Glomerular visceral epithelial cell (primary cell): Measurements from ENCODE around the gene ENSA.
A peak's percentile ranks its signal among the peaks of the same experiment; 100 is the strongest.
"Not testable (repeated sequence)": the region's sequence is repeated elsewhere in the genome, so short reads cannot be mapped to it uniquely, and the experiment has no call there.

ENCODE experiments used
- DNase-seq: peaks from one replicate; pipeline ENCODE4 v3.0.0-alpha.2; 2016; ENCODE audit errors: extremely low spot score

Gene ENSA

DNA sequence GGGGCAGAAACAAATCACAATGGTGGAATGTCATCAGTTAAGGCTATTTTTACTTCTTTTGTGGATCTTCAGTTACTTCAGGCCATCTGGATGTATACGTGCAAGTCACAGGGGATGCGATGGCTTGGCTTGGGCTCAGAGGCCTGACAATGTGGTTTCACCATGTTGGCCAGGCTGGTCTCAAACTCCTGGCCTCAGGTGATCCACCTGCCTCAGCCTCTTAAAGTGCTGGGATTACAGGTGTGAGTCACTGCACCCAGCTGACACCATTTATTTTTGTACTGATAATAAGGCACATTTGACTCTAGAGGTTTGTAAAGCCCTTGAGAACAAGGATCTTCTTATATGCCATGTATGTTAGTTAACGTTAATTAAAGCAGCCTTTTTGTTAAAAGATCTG, 48.4 kb downstream of the ENSA start:
- not testable (repeated sequence) for DNase-seq

DNA sequence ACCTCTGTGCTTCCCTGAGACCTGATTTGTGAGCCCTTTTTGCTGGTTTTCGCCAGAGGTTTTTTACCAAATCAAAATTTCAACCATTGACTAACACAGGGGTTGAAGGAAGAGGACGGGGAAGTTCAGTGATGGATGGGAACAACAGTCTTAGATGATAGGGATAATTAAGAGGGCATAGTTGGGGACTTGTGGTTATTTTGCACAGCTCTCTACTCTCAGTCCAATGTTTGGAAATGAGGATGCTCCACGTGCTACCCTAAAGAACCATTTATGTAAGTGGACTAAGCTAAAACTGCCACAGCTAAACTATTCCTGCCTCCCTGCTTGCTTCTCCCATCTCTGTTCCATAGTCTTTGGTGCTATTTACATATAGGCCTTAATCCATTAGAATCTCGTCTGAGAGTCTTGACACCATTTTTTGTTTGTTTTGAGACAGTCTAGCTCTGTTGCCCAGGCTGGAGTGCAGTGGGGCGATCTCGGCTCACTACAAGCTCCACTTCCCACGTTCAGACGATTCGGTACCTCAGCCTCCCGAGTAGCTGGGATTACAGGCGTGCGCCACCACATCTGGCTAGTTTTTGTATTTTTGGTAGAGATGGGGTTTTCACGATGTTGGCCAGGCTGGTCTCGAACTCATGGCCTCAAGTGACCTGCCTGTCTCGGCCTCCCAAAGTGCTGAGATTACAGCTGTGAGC, 49.3 kb downstream of the ENSA start:
- no peak for DNase-seq

DNA sequence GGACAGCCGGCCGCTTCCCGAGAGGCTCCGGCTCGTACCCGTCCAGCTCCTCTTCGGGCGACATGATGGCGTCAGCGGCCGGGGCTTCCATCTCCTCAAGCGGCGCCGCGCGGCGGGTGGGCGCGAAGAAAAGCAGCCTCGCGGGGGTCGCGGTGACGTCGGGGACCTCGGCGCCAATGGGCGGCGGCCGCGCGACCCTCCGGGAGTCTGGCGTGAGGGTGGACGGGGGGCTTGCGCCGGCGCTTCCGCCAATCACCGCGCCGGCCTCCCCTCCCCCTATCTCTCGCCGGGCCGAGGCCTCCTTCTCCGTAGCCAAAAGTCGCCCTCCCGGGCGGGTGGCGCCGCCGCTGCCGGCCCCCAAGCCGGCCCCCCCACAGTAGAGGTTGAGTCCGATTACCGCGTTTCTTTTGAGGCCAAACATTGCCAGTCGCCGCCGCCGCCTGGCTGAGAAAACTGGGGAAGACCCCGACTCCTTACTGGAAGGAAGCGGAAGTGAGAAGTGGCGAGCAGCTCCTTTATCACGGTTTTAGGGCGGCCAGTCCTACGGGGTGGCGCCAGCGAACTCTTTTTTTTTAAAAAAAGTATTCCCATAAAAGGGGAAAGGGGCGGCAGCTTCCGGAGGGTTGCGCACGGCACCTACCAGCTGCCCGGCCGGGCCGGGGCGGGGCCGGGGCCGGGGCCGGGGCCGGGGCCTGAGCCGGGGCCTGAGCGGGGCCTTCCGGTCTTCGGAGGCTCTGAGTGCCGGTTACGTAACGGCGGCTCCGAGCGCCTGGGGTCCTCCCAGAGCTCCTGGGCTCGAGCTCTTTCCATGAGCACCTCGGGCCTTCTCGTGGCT, 50.1 kb downstream of the ENSA start, which contains the start of gene MCL1:
Gene MCL1 (minus strand): TSS at position 501 of the 835 bp plus-strand sequence. CDS start 80 bp downstream, at position 421.
- peak; percentile 99 for DNase-seq

DNA sequence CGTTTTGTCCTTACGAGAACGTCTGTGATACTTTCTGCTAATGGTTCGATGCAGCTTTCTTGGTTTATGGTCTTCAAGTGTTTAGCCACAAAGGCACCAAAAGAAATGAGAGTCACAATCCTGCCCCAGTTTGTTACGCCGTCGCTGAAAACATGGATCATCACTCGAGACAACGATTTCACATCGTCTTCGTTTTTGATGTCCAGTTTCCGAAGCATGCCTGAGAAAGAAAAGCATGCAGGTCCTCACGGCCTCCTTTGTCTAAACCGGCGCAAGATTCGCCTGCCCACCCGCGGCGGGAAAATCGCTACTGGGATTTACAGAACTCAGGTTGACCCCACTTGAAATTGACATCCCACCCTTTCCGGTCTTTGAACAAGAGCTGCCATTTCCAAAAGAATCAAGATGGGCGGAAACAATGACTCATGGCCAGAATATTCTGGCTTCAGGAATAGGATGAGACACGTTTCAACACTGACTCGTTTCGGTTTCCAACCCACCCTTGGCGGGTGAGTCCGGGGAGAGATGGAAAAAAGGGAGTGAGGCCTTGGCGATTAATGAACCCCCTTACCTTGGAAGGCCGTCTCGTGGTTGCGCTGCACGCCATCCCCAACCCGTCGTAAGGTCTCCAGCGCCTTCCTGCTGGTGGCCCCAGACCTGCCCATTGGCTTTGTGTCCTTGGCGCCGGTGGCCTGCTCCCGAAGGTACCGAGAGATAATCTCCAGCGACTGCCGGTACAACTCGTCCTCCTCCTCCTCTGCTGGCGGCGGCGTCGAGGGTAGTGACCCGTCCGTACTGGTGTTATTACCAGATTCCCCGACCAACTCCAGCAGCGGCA, 50.9 kb downstream of the ENSA start:
- peak; percentile 87 for DNase-seq

DNA sequence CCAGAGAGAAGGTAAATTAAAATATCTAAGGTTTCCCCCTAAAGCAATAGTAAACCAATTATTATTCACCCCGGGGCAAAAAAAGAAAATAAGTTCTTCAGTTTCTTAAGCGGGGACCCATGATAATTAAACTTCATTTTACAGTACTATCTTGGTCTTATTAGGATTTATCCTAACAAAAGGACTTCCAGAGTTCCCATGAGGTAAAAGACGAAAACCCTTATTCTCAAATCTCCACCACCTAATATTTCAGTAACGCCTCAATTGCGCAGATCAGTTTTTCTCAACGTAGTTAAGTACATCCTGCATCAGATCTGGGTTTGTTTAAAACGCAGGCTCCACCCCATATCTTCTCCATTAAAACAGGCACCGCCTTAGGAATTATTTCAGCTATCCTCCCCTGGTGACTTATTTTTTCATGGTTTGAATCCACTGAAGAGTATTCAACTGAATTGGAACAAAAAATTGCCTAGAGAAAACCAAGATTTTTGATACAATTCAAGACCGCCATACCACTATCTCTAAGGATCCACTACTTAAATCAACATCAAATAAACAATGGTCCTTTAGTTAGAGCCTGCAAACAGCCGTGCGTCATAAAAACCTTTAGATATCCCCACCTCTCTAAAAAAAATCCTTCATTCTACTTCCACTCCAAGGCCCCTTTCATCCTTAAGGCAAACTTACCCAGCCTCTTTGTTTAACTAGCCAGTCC, 51.7 kb downstream of the ENSA start:
- no peak for DNase-seq

DNA sequence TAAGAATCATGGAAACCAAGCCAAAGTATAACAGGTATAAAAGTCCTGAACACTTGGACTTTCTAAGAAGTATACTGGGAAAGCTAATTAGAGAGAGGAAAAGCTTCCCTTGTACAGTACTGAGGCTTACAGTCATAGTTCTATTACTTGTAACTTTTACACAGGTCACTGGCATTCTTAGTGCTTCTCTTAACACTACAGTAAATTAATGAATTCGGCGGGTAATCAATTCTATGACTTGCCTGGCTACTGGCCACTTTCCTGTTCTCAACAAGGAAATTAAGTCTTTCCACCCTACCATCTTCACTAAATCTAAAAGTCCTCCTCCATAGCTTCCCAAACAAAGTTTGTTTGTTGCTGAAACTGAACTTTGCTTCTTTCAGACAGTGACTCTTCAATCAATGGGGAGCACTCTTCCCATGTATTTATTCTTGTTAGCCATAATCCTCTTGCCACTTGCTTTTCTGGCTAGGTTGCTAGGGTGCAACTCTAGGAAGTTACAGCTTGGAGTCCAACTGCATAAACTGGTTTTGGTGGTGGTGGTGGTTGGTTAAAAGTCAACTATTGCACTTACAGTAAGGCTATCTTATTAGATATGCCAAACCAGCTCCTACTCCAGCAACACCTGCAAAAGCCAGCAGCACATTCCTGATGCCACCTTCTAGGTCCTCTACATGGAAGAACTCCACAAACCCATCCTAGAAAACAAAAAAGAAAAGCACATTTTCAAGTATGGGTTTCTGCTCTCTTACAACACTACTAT, 52.4 kb downstream of the ENSA start:
- no peak for DNase-seq

DNA sequence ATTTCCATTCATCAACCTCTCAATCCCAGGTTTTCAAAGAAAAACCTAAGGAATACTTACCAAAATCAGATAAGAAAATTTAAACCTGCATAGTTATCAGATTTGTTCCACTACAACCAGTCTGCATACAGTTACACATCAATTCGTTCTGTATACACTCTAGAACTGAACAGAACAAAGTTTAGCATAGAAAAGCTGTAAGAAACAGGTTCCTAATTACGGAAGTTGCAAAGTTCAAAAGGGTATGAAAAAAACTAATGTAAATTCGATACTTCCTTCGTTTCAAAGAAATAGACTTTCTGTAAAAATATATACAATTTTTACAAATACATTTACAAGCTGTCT, 53.1 kb downstream of the ENSA start:
- no peak for DNase-seq

DNA sequence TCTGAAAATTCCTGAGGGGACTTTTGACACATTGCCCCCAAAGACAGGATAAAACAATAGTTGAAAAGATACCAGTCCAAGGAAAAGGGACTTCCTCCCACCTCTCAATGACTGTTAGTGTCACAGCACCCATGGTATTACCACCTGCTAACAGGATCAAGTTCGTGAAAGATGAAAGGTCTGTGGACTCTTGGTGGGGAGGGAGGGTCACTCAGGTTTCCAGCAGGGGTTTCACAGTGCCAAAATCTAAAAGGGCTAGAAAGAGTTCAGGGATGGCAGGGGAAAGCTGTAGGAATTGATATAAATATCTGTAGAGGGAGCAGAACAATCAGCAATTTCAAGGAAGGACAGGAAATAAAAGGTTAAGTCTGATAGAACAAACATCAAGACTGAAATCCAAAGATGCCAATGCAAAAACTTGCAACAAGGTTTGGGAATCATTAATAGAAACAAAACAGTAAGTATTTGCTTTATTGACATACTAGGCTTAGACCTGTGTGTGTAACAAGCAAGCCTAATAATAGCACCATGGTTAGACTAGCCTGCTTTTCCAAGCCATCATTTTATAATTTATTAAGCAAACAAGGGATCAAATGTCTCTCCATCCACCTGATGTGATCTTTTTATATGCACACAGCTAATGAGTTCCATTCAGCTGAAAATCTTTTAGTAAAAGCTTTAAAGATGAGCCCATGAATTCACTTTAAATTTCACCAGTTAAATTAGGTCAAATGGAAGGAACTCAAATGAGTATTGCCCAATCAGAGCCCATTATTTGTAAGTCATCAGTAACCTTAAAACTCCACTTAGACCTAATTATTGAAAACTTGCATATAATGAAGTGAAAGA, 53.7 kb downstream of the ENSA start:
- DNase-seq: no peak

DNA sequence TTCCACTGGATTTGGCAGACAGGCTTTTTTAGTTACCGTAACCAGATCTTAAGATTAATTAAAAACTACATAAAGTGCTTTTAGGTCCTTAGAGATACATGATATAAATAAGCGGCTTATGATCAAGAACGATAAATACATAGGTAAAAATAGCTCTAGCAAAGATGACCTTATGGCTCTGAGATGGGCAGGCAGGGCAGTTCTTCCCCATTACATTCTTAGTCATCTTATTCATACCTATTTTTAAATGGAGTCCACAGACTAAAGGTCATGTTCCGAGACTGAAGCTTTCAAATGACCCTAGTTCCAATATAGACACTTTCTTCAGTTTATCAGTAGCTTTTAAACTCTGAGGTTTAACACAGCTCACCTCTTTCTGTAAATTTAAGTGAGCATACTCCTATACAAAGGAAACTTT, 54.3 kb downstream of the ENSA start:
- DNase-seq: no peak

DNA sequence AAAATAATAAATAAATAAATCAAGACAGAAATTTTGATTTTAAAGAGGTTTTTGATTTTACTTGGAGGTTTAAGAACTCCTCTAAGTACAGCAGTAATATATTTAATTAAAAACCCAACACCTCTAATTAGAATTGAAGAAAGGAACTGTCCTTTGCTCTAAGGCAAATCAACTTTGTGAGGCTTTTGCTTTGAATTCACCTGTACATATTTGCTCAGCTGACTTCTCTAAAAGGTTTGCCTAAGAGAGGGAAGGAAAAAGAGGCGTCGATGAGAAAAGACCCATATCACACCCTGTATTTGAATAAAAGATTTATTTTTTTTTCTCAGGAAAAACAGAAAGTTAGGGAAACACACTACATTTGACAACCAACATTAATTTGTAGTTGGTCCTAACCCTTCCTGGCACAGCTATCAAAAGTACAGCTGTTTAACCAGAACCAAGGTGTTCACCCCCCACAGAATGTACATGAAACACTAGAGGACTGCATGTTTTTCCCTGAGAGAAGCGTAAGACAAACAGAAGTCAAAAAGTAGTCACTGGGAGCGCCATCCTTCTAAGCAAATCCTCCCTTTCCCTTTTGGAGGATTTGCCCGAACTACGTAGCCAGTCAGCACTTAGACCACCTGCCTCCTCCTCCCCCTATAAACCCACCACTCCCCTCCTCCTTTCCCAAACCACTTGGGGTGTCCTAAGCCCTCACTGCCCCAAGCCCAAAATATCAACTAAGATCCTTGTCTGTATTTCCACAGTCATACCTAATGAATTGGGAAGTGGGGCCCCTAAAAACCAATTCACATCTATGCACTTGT, 54.9 kb downstream of the ENSA start:
- DNase-seq: no peak

DNA sequence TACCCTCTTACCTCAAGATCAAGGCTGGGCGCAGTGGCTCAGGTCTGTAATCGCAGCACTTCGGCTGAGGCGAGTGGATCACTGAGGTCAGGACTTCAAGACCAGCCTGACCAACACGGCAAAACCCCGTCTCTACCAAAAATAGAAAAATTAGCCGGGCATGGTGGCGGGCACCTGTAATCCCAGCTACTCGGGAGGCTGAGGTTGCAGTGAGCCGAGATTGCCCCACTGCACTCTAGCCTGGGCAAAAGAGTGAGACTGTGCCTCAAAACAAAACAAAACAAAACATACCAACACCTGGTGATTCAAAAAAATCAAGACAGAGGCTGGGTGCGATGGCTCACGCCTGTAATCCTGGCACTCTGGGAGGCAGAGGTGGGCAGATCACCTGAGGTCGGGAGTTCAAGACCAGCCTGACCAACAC, 55.8 kb downstream of the ENSA start:
- DNase-seq: not testable (repeated sequence)

DNA sequence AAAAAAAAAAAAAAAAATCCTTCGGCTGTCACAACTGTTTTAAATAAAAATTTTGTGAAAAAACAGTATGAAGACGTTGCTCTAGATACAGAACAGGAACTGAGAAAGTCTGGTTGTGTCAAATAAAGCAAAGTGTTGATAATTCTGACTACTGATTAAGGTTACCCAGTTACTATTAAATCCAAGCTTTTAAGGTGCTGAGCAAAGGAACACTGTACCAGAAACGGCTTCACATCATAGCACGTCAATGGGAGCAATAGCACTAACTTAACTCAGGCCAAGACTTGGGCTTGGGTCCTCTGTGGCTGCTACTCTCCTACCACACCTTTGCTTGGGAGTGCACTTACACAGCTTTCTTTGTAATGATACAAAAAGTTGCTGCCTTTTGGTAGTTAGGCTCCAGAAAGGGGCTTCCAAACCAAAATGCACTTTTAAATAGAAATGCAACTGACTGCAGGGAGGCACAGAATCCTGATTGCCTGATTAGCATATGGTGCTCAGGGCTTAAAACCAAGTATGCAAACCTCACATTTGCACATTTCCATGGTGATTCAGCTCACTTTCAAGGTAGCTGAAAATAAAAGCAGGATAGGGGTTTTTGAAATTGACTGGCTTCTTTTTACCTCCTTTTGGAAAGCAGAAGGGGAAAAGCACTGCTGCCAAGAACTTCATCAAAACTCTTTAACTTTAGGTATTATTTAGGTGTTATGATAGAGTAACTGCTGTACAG, 56.3 kb downstream of the ENSA start:
- no peak for DNase-seq
